CD4-positive, alpha-beta T cell treated with Interferon alpha-2 for 1 hour (primary cell): ENCODE measurements around the gene LARP4.

Experiments used
- DNase-seq, 2 donors: peaks; one replicate each; pipeline ENCODE4 v3.0.0-alpha.2; 2020 to 2022

LARP4 gene

GRCh38 chr12:50527359-50527726 lies 126.7 kb downstream of the LARP4 start:
- DNase-seq: no peak

GRCh38 chr12:50528800-50529199 lies 128.1 kb downstream of the LARP4 start:
- DNase-seq: no peak

DNA sequence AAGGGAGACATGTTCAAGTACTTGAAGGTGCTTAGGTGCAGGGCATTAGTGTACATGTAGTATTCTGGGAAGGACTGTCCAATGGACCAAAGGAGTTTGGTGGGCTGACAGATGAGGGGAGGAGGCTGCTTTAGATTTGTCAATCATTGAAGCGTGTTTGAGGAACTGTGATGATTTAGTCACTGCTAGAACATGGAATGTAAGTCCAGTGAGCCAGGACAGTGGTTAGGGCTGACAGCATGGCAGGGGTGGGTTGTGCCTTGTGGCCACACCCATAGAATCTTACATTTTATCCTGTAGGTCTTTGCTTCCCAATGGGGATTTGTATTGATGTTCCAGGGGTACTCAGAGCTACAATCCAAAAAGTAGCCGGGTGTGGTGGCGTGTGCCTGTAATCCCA lies 128.7 kb downstream of the LARP4 start:
- no peak for DNase-seq
